Superior temporal gyrus (tissue), 1 donor: ENCODE data around the gene SARS2.

ENCODE experiments used
- DNase-seq: peaks from one replicate; pipeline ENCODE4 v3.0.0-alpha.2; 2016; ENCODE audit errors: extremely low spot score

SARS2 gene

GRCh38 chr19:38917921-38918491 is 12.6 kb downstream of the SARS2 start:
- DNase-seq: no peak

GRCh38 chr19:38917516-38917915 is 13.0 kb downstream of the SARS2 start:
- DNase-seq: no peak

- no peak for DNase-seq
Observed at GRCh38 chr19:38915329-38916321, 14.9 kb downstream of the SARS2 start.

GRCh38 chr19:38913958-38914357 is 16.6 kb downstream of the SARS2 start:
- DNase-seq: no peak

- DNase-seq: no peak
Observed at GRCh38 chr19:38912600-38913514, 17.7 kb downstream of the SARS2 start.

GRCh38 chr19:38911388-38912001 is 19.1 kb downstream of the SARS2 start:
- DNase-seq: no peak

GRCh38 chr19:38910488-38910887 is 20.1 kb downstream of the SARS2 start:
- no peak for DNase-seq

- DNase-seq: no peak
Observed at GRCh38 chr19:38908911-38909310, 21.7 kb downstream of the SARS2 start.

GRCh38 chr19:38907670-38908069 is 22.9 kb downstream of the SARS2 start:
- no peak for DNase-seq

- DNase-seq: no peak
Observed at GRCh38 chr19:38907227-38907626, 23.3 kb downstream of the SARS2 start.

- no peak for DNase-seq
Observed at GRCh38 chr19:38905620-38906019, 24.9 kb downstream of the SARS2 start.

- DNase-seq: no peak
Observed at GRCh38 chr19:38904581-38905539, 25.7 kb downstream of the SARS2 start.

- DNase-seq: no peak
Observed at GRCh38 chr19:38901683-38902082, 28.9 kb downstream of the SARS2 start.

- DNase-seq: no peak
Observed at GRCh38 chr19:38900743-38901190, 29.8 kb downstream of the SARS2 start.

- DNase-seq: peak; percentile 77
Observed at GRCh38 chr19:38900202-38900629, 30.3 kb downstream of the SARS2 start.

GRCh38 chr19:38899447-38900201 is 30.9 kb downstream of the SARS2 start, which contains the start of the genes NFKBIB and SIRT2:
NFKBIB (plus strand) TSS chr19:38899969; CDS start chr19:38900033, 64 bp downstream.
SIRT2 (minus strand) TSS chr19:38899618; CDS start chr19:38899521, 97 bp downstream.
- DNase-seq: peak; percentile 100

GRCh38 chr19:38898788-38899446 is 31.6 kb downstream of the SARS2 start:
- no peak for DNase-seq

- no peak for DNase-seq
Observed at GRCh38 chr19:38894968-38895367, 35.6 kb downstream of the SARS2 start.

- DNase-seq: no peak
Observed at GRCh38 chr19:38893341-38893771, 37.2 kb downstream of the SARS2 start.
